ENCODE results near the gene ANXA2R. TPM values are rescaled to one million over a fixed set of nuclear protein-coding genes. Genes with fewer than 3 reads are reported as not detected.
"Not testable (repeated sequence)": the region's sequence is repeated elsewhere in the genome, so short reads cannot be mapped to it uniquely, and the experiment has no call there.

ANXA2R gene
- polyA plus RNA-seq, 6 donors from 2014 or later: 22.2 to 46.4 (median 32.5) TPM

DNA sequence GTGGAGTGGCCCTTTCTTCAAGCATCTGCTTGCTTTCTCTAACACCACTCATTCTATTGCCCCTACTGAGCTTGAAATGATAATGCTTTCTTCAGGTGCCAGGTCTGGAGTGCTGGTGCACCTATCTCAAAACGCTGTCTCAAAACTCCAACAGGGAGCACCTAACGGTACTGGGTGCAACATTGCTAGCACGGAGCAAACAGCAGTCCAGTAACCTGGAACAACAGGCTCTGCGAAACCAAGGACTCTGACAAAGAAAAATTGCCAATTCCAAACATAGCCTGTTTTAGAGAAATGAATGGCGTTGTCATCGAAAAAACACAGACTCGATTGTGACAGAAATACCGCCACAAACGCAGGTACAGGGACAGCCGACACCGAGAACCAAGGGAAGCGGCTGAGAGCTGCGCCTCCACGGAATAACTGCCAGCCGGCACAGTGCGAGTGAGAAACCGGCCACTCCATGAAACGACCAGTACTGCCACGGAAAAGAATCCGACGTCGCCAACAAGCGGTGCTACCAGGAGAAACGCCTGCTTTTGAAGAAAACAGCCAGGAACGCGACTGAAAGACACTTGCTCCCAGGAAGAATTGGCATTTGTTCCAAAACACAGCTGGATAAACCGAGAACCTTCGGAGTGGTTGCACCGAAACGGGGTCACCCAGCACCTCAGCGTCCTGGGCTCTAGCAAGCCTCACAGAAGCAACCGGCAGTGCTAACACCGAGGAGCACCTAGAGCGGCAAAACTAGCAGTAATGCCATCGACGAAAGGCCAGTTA is 3.1 kb downstream of the ANXA2R start:
- peak overlapping the region in 5 of 6 donors; percentile 14 to 100 (median 96) for H3K27ac Mint-ChIP-seq
- peak overlapping the region; percentile 80 to 99 (median 92) for H3K4me3 Mint-ChIP-seq
- DNase-seq (no peak), ATAC-seq (ENCODE audit: low read depth in 2 of 2) (no peak)
- H3K9me3 Mint-ChIP-seq: no peaks in the 10 kb centered on the region
- H3K36me3 Mint-ChIP-seq: no peaks in the 10 kb centered on the region
- peaks cover 31 to 61% (median 47%) of the 10 kb centered on the region in 3 donors for H3K4me1 Mint-ChIP-seq
- H3K27me3 Mint-ChIP-seq: no peaks in the 10 kb centered on the region

DNA sequence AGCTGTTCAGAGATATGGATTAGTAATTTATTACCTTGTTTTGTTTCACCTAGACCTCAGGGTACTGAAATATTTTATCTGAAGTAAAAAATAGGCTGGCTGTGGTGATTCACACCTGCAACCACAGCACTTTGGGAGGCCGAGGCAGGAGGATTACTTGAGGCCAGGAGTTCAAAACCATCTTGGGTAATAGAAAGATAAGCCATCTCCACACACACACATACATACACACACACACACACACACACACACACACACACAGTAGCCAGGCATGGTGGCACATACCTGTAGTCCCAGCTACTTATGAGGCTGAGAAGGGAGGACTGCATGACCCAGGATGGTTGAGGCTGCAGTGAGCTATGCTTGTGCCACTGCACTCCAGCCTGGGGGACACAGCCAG is 3.7 kb downstream of the ANXA2R start:
- Mint-ChIP-seq H3K36me3 (no peaks in the 10 kb centered on the region), H3K27ac (peak overlapping the region in 4 of 6 donors; percentile 14 to 100 (median 58)), H3K4me1 (peaks cover 31 to 61% (median 41%) of the 10 kb centered on the region in 3 donors), H3K27me3 (no peaks in the 10 kb centered on the region), H3K9me3 (no peaks in the 10 kb centered on the region), H3K4me3 (peak overlapping the region in 6 of 8 donors; percentile 55 to 99 (median 92))
- no peak for ATAC-seq (ENCODE audit: low read depth in 2 of 2)
- DNase-seq: no peak

DNA sequence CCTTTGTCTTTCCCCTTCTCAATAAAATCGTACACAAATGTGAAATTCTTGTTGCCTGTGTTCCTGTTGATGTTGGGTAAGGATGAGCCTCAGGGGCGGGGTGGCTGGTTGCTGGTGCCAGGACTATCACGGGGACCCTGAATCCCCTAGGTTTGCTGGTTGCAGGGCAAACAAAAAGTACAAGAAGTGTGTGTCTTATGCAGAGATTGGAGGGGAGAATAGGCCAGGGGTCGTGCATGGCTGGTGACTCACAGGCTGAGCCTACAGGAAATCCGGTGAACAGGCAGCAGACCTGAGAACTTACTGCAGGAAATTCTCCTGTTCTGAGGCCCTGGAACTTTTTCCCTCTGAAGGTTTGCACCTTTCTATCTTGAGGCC is 5.5 kb downstream of the ANXA2R start:
- H3K4me1 Mint-ChIP-seq: peaks cover 26 to 61% (median 30%) of the 10 kb centered on the region in 3 donors
- H3K36me3 Mint-ChIP-seq: no peaks in the 10 kb centered on the region
- no peak for DNase-seq
- no peaks in the 10 kb centered on the region for H3K27me3 Mint-ChIP-seq
- H3K4me3 Mint-ChIP-seq: peak overlapping the region in 7 of 8 donors; percentile 34 to 82 (median 72)
- no peak for ATAC-seq (ENCODE audit: low read depth in 2 of 2)
- no peaks in the 10 kb centered on the region for H3K9me3 Mint-ChIP-seq
- peak overlapping the region; percentile 14 to 93 (median 74) for H3K27ac Mint-ChIP-seq

DNA sequence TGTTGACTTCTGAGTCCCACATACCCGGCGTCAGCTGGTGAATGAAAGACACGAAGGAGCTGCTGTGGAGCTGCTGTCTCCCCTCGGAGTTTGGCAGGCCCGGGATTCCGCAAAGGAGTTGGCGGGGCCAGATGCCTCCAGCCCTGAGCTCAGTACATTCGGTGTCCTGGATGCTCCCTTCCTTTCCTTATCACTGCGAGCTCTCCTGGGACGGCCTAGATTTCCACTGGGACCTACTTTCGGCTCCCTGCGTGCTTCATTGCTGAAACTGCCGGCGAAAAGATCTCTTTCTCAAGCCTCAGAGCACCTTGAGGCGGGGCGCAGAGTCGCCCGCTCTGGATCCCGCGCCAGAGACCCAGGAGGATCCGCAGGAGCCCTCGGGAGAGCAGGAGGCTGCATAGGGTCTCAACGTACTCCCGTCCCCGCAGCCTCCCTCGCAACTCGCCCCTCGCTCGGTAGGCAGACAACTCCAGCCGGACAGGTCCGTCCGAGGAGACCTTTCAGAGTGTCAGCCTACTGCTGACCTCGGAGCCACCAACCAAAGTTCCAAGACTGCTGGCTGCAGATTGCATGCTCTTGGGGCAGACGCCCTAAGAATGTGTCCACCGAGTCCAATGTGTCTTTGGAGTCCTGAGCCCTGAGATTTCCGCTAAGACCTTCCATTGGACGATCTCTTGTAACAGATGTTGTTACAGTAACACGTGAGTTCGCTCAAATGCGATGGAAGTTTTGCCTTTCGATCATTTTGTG is 6.1 kb downstream of the ANXA2R start:
- Mint-ChIP-seq H3K36me3 (no peaks in the 10 kb centered on the region), H3K27ac (peak overlapping the region in 5 of 6 donors; percentile 41 to 93 (median 74)), H3K4me1 (peaks cover 27 to 58% (median 27%) of the 10 kb centered on the region in 3 donors), H3K27me3 (no peaks in the 10 kb centered on the region), H3K4me3 (peak overlapping the region in 7 of 8 donors; percentile 34 to 82 (median 72)), H3K9me3 (no peaks in the 10 kb centered on the region)
- ATAC-seq (ENCODE audit: low read depth in 2 of 2) (no peak), DNase-seq (no peak)

DNA sequence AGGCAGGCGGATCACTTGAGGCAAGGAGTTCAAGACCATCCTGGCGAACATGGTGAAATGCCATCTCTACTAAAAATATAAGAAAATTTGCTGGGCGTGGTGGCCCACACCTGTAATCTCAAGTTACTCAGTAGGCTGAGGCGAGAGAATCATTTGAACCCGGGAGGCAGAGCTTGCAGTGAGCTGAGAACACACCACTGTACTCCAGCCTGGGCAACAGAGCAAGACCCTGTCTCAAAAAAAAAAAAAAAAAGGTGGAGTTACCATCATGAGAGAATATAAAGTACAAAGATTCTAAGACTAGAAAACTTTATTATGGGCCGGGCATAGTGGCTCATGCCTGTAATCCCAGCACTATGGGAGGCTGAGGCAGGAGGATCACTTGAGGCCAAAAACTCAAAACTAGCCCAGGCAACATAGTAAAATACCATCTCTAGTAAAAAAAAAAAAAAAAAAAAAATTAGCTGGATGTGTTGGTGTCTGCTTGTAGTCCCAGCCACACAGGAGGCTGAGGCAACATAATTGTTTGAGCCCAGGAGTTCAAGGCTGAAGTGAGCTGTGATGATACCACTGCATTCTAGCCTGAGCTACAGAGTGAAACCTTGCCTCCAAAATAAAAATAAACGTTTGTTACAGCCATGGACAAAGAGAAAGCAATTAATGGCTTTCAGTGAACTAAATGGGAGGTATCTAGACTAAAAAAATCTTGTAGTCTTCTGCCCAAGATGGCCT is 12.9 kb downstream of the ANXA2R start:
- peak overlapping the region in 2 of 6 donors; percentile 20 to 33 for H3K27ac Mint-ChIP-seq
- H3K4me1 Mint-ChIP-seq: peaks cover 4 to 11% (median 7%) of the 10 kb centered on the region in 3 donors
- no peaks in the 10 kb centered on the region for H3K9me3 Mint-ChIP-seq
- DNase-seq: no peak
- H3K4me3 Mint-ChIP-seq: no peak overlapping the region
- H3K36me3 Mint-ChIP-seq: no peaks in the 10 kb centered on the region
- no peaks in the 10 kb centered on the region for H3K27me3 Mint-ChIP-seq
- ATAC-seq (ENCODE audit: low read depth in 2 of 2): no peak

DNA sequence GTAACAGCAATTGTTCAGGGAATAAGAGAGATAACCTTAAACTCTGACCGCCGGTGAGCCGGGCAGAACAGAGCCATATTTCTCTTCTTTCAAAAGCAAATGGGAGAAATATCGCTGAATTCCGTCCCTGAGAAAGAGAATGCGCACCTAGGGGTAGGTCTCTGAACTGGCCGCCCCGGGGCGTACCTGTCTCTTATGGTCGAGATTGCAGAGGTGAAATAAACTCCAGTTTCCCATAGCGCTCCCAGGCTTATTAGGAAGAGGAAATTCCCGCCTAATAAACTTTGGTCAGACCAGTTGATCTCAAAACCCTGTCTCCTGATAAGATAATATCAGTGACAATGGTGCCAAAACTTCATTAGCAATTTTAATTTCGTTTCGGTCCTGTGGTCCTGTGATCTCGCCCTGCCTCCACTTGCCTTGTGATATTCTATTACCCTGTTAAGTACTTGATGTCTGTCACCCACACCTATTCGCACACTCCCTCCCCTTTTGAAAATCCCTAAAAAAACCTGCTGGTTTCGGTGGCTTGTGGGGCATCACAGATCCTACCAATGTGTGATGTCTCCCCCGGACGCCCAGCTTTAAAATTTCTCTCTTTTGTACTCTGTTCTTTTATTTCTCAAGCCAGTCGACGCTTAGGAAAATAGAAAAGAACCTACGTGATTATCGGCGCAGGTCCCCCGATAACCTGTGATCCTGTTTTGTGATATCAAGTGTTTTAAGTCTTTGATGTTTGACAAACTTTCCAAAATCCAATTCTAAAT is 14.8 kb downstream of the ANXA2R start:
- H3K9me3 Mint-ChIP-seq; H3K4me3 Mint-ChIP-seq; H3K36me3 Mint-ChIP-seq; DNase-seq; ATAC-seq (ENCODE audit: low read depth in 2 of 2); H3K27me3 Mint-ChIP-seq: not testable (repeated sequence)
- peak overlapping the region in 1 of 6 donors; percentile 48 for H3K27ac Mint-ChIP-seq
- H3K4me1 Mint-ChIP-seq: peaks cover 5 to 12% (median 8%) of the 10 kb centered on the region in 3 donors

DNA sequence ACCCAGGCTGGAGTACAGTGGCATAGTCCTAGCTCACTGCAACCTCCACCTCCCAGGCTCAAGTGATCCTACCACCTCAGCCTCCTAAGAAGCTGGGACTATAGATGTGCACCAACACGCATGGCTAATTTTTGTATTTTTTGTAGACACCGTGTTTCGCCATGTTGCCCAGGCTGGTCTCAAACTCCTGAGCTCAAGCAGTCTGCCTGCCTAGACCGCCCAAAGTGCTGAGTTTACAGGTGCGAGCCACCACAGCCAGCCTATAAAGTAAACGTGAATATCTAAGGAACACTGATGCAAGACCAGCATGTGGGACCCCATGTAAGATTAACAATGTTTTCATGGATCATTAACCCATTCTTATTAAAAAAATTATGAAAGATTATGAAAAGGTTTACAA is 15.9 kb downstream of the ANXA2R start:
- DNase-seq: no peak
- no peaks in the 10 kb centered on the region for H3K27me3 Mint-ChIP-seq
- no peak overlapping the region for H3K4me3 Mint-ChIP-seq
- H3K9me3 Mint-ChIP-seq: peaks cover 0 to 2% (median 0%) of the 10 kb centered on the region in 7 donors
- ATAC-seq (ENCODE audit: low read depth in 2 of 2): no peak
- no peaks in the 10 kb centered on the region for H3K36me3 Mint-ChIP-seq
- H3K27ac Mint-ChIP-seq: no peak overlapping the region
- peaks cover 15 to 16% (median 16%) of the 10 kb centered on the region in 3 donors for H3K4me1 Mint-ChIP-seq

DNA sequence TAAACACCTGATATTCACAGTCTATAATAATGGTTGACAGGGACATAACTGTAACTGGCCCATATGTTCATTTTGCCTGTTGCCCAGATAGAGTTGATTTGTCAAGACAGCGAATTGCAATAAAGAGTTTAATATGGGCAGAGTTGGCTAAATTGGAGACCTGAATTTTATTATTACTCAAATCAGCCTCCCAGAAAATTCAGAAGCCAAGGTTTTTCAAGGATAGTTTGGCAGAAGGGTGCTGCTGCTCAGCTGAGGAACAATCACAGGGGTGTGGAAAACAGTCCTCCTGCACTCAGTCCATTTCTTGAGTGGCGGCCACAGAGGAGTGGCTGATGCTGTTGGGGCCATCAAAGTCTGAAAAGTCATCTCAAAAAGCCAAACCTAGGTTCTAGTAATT is 19.0 kb downstream of the ANXA2R start:
- peaks cover 0 to 3% (median 0%) of the 10 kb centered on the region in 7 donors for H3K9me3 Mint-ChIP-seq
- peaks cover 26 to 29% (median 28%) of the 10 kb centered on the region in 3 donors for H3K4me1 Mint-ChIP-seq
- no peaks in the 10 kb centered on the region for H3K36me3 Mint-ChIP-seq
- ATAC-seq (ENCODE audit: low read depth in 2 of 2): no peak
- peak overlapping the region in 6 of 8 donors; percentile 9 to 99 (median 99) for H3K4me3 Mint-ChIP-seq
- H3K27ac Mint-ChIP-seq: peak overlapping the region in 4 of 6 donors; percentile 33 to 100 (median 100)
- no peak for DNase-seq
- no peaks in the 10 kb centered on the region for H3K27me3 Mint-ChIP-seq

DNA sequence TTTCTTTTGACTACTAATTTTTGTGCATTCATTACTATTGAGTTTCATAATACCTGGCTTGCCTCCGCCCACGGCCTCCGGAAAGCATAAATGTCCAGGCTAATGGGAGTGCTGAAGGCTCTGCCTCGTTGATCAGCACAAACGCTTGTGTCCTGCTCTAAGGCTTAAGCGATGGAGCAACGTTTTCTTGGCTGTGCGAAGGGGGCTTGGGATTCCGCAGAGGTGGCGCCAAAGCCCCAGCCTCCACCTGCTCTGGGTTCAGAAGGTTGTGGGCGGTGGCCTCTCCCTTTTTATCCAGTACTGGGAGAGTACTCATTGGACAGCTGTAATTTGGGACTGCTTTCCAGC is 19.7 kb downstream of the ANXA2R start:
- H3K27ac Mint-ChIP-seq: peak overlapping the region; percentile 99 to 100 (median 100)
- no peaks in the 10 kb centered on the region for H3K36me3 Mint-ChIP-seq
- DNase-seq (no peak), ATAC-seq (ENCODE audit: low read depth in 2 of 2) (no peak)
- peaks cover 0 to 3% (median 0%) of the 10 kb centered on the region in 7 donors for H3K9me3 Mint-ChIP-seq
- no peaks in the 10 kb centered on the region for H3K27me3 Mint-ChIP-seq
- peaks cover 32 to 36% (median 33%) of the 10 kb centered on the region in 3 donors for H3K4me1 Mint-ChIP-seq
- H3K4me3 Mint-ChIP-seq: peak overlapping the region; percentile 96 to 99 (median 99)

DNA sequence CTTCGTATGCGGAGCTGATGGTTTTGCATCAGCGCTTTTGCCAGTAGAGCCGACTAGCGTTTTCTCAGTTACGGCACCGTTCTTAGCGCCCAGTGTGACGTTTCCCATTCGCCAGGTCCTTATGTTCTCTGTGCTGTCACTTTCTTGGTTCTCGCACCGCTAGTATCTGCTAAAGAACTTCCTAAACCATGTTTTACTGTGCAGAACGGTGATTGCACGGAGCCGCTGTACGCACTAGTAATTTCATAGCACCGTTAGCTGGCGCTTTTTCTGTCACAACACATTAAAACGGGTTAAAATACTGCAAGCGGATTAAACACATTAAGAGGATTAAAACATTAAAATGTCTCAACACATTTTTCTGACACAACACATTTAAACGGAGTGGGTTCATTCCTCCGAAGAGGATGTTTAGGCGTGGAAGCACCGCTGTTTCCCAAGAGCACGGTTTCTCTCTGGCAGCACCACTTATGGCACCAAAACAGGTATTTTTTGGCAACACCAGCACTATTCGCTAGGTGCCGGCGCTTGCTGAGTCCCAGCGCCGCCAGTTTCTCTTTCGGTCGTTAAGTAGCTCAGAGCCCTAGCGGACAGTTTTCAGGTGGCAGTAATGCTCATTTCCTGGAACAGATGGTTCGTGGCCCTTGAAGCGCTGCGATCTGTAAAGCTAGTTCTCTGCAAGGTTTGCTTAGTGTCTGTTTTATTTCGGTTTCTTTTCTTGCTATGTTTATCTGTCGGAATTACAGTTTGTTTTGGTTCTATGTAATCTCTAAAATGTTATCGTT is 20.3 kb downstream of the ANXA2R start:
- peak; percentile 64 to 69 for ATAC-seq (ENCODE audit: low read depth in 2 of 2)
- peak overlapping the region; percentile 96 to 99 (median 99) for H3K4me3 Mint-ChIP-seq
- peak overlapping the region; percentile 99 to 100 (median 100) for H3K27ac Mint-ChIP-seq
- H3K27me3 Mint-ChIP-seq: no peaks in the 10 kb centered on the region
- peaks cover 0 to 2% of the 10 kb centered on the region in 2 donors for H3K36me3 Mint-ChIP-seq
- peak; percentile 87 for DNase-seq
- H3K9me3 Mint-ChIP-seq: peaks cover 0 to 3% (median 0%) of the 10 kb centered on the region in 7 donors
- peaks cover 38 to 42% (median 39%) of the 10 kb centered on the region in 3 donors for H3K4me1 Mint-ChIP-seq

DNA sequence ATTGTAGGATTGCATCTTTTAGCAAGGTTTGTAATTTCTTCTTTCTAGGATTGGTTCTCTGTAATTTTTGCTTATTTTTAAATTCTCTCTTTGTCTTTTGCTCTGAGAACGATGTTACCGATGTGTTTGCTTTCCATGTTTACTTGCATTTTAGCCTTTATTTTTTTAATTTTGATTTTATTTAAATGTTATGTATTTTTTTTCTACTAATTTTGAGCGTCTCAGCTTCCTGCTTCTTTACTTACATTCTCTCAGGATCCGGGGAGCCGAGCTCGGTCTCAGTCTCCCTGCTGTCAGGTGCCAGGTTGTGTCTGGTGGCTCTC is 20.9 kb downstream of the ANXA2R start:
- peak overlapping the region; percentile 99 to 100 (median 100) for H3K27ac Mint-ChIP-seq
- H3K36me3 Mint-ChIP-seq: peaks cover 0 to 8% of the 10 kb centered on the region in 2 donors
- H3K9me3 Mint-ChIP-seq: peaks cover 0 to 3% (median 0%) of the 10 kb centered on the region in 7 donors
- H3K27me3 Mint-ChIP-seq: no peaks in the 10 kb centered on the region
- peak overlapping the region; percentile 96 to 99 (median 99) for H3K4me3 Mint-ChIP-seq
- ATAC-seq (ENCODE audit: low read depth in 2 of 2) (no peak), DNase-seq (no peak)
- peaks cover 41 to 46% (median 42%) of the 10 kb centered on the region in 3 donors for H3K4me1 Mint-ChIP-seq

DNA sequence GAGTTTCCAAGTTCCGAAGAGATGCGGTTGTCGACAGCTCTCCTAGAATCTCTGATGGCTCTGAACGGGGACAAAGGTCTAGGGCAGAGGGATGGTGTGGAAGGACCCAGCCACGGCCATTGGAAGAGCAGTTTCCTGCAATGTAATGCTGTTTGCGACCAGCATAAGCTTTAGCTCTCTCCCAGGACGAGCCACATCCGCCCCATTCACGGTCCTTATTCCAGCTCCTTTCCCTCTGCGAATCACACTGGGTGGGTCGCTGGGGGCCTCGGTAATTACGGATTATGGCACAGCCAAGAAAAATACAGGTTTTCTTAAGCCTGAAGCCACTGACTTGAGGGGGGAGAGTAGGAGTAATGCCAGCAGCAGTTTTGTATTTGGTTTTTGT is 22.7 kb downstream of the ANXA2R start:
- ATAC-seq (ENCODE audit: low read depth in 2 of 2) (peak in 1 of 2 donors; percentile 6), DNase-seq (no peak)
- H3K4me3 Mint-ChIP-seq: peak overlapping the region; percentile 96 to 99 (median 99)
- H3K27me3 Mint-ChIP-seq: no peaks in the 10 kb centered on the region
- peaks cover 0 to 8% of the 10 kb centered on the region in 2 donors for H3K36me3 Mint-ChIP-seq
- H3K27ac Mint-ChIP-seq: peak overlapping the region; percentile 99 to 100 (median 100)
- H3K9me3 Mint-ChIP-seq: peaks cover 0 to 3% (median 0%) of the 10 kb centered on the region in 7 donors
- H3K4me1 Mint-ChIP-seq: peaks cover 41 to 48% (median 42%) of the 10 kb centered on the region in 3 donors
